ENCODE results near the gene ZNF407.

Gene ZNF407

DNA sequence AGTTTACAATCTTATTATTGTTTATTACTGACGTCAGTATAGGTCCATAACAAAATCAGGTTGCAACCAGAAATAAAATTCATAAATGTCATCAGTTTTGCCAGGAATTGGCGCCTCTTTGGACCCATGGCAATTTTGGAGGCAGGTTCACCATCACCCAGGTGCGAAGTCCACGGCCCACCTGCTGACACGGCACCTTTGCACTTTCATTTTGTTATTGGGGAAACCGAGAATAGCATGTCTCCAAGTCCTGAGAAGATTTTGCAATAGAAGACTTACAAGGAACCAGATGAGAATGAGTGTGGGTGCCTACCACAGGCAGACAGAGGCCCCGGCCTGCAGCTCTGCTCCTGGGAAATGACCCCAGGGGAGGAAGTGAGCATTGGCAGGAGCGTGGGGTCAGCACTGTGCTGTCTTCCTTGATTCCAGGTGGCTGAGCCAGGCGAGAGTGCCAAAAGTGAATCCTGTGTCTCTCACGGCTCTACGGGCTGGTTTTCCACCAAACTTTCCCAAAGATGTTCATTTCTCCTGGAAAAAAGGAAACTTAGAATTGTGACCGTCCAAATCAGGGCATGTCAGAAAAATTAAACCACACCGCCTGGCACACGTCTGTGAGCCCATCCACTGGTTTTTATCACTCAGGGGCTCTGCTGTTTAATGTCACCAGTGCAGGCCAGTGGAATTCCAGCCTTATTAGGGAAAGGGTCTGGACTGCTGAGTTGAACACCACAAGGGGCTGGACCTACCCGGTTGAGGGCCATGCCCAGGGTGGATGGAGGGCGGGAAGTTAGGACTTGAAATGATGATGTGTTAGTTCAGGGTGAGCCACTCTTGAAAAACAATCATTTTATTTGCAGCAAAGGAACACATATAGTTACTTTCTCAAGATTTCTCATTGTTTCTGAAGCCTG lies 514.8 kb downstream of the ZNF407 start:
- no peak overlapping the region for H3K4me3 ChIP-seq (ENCODE audit: low read depth in 1 of 2, low read length in 2 of 2)
- H3K9me3 ChIP-seq (ENCODE audit: control insufficient read depth in 1 of 2, low read length in 2 of 2), result no peaks in the 10 kb centered on the region
- no peak overlapping the region for H3K27ac ChIP-seq (ENCODE audit: low read length)
- H3K27me3 ChIP-seq (ENCODE audit: low read depth, low read length), result no peaks in the 10 kb centered on the region
- H3K36me3 ChIP-seq (ENCODE audit: control insufficient read depth in 1 of 2, insufficient read depth in 2 of 2, low read length in 2 of 2), result no peaks in the 10 kb centered on the region
- no peaks in the 10 kb centered on the region for H3K4me1 ChIP-seq (ENCODE audit: control insufficient read depth in 1 of 2, insufficient read depth in 2 of 2, low read length in 2 of 2)

- Histone ChIP-seq H3K9me3 (ENCODE audit: control insufficient read depth in 1 of 2, low read length in 2 of 2) (no peaks in the 10 kb centered on the region), H3K27ac (ENCODE audit: low read length) (no peak overlapping the region), H3K4me1 (ENCODE audit: control insufficient read depth in 1 of 2, insufficient read depth in 2 of 2, low read length in 2 of 2) (no peaks in the 10 kb centered on the region), H3K4me3 (ENCODE audit: low read depth in 1 of 2, low read length in 2 of 2) (no peak overlapping the region), H3K27me3 (ENCODE audit: low read depth, low read length) (no peaks in the 10 kb centered on the region), H3K36me3 (ENCODE audit: control insufficient read depth in 1 of 2, insufficient read depth in 2 of 2, low read length in 2 of 2) (no peaks in the 10 kb centered on the region)
Measured at GRCh38 chr18:75113455-75113854, 515.8 kb downstream of the ZNF407 start.

DNA sequence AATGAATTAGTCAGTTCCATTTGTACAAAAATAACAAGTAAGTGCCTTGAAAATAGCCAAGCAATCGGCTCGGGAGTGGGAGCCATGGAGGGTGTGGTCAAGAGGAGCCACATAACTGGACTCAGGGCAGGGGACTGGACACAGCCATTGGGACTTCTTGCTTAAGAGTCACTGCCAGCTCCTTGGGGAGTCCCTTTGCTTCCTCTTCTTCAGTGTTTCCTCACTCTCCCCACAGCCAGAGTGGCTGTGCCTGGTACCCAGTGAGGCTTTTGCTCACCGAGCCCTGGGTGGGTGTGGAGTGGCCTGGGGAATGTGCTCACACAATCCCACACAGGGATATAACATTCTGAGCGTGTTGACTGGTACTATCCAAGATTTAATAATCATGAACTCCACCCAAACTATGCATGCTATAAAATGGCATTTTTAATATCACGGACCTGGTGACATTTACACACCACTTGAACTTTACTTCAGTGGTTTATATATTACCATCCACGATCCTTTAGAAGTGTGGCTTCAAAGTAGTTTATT lies 516.6 kb downstream of the ZNF407 start:
- H3K27me3 ChIP-seq (ENCODE audit: low read depth, low read length), result no peaks in the 10 kb centered on the region
- H3K27ac ChIP-seq (ENCODE audit: low read length), result no peak overlapping the region
- no peaks in the 10 kb centered on the region for H3K9me3 ChIP-seq (ENCODE audit: control insufficient read depth in 1 of 2, low read length in 2 of 2)

More for the DNA sequence above, 516.6 kb downstream of the ZNF407 start:
- Histone ChIP-seq H3K4me3 (ENCODE audit: low read depth in 1 of 2, low read length in 2 of 2) (no peak overlapping the region), H3K4me1 (ENCODE audit: control insufficient read depth in 1 of 2, insufficient read depth in 2 of 2, low read length in 2 of 2) (no peaks in the 10 kb centered on the region), H3K36me3 (ENCODE audit: control insufficient read depth in 1 of 2, insufficient read depth in 2 of 2, low read length in 2 of 2) (no peaks in the 10 kb centered on the region)
